OCI-LY1 (cell line): ENCODE results near the gene OR56A1.

ENCODE experiments used
- H2AFZ ChIP-seq: fragments of 200-600 bp; sonication (generic), shearing (Covaris generic); 2 replicates; pipeline ENCODE4 v1.6.0; 2014; ENCODE audit warnings: antibody characterized with exemption, mild to moderate bottlenecking, low read length
- H3F3A ChIP-seq: fragments of 200-600 bp; sonication (generic), shearing (Covaris generic); 2 replicates; pipeline ENCODE4 v1.6.0; 2014; ENCODE audit warnings: mild to moderate bottlenecking, antibody characterized with exemption, low read length, moderate library complexity; ENCODE audit not compliant: insufficient read depth
- H3K27ac ChIP-seq: fragments of 200-600 bp; sonication (generic); 2 replicates; pipeline ENCODE4 v1.5.1; 2014; ENCODE audit warnings: low read length, mixed run types, mild to moderate bottlenecking, low read depth; ENCODE audit not compliant: poor library complexity, severe bottlenecking
- H3K27me3 ChIP-seq: fragments of 200-600 bp; sonication (generic); 2 replicates; pipeline ENCODE4 v1.6.0; 2014; ENCODE audit warnings: antibody characterized with exemption, mild to moderate bottlenecking, low read length, moderate library complexity; ENCODE audit not compliant: insufficient read depth
- H3K36me3 ChIP-seq: fragments of 200-600 bp; sonication (generic); 2 replicates; pipeline ENCODE4 v1.6.1; 2014; ENCODE audit warnings: mild to moderate bottlenecking, antibody characterized with exemption, low read length, moderate library complexity, mixed read lengths; ENCODE audit not compliant: insufficient read depth
- H3K4me1 ChIP-seq: fragments of 200-600 bp; sonication (generic); 2 replicates; pipeline ENCODE4 v1.5.1; 2014; ENCODE audit warnings: mild to moderate bottlenecking, low read length, moderate library complexity; ENCODE audit not compliant: insufficient read depth, severe bottlenecking
- H3K4me2 ChIP-seq: fragments of 200-600 bp; sonication (generic), shearing (Covaris generic); 2 replicates; pipeline ENCODE4 v1.6.1; 2014; ENCODE audit warnings: low read length
- H3K4me3 ChIP-seq: fragments of 200-600 bp; sonication (generic); 2 replicates; pipeline ENCODE4 v1.5.1; 2014; ENCODE audit warnings: low read length, low read depth, mild to moderate bottlenecking, mixed read lengths; ENCODE audit not compliant: poor library complexity, severe bottlenecking
- H3K79me2 ChIP-seq: fragments of 200-600 bp; shearing (Covaris generic); 2 replicates; pipeline ENCODE4 v1.6.1; 2016; ENCODE audit warnings: mixed run types, low read length, mixed read lengths; ENCODE audit not compliant: insufficient read depth
- H3K9ac ChIP-seq: fragments of 200-600 bp; sonication (generic), shearing (Covaris generic); 2 replicates; pipeline ENCODE4 v1.6.1; 2014; ENCODE audit warnings: mild to moderate bottlenecking, low read length, mixed read lengths
- H3K9me2 ChIP-seq: fragments of 200-600 bp; sonication (generic), shearing (Covaris generic); 2 replicates; pipeline ENCODE4 v1.6.1; 2014; ENCODE audit warnings: low read depth, mild to moderate bottlenecking, low read length, mixed read lengths
- H3K9me3 ChIP-seq: fragments of 200-600 bp; shearing (Covaris generic); 2 replicates; pipeline ENCODE4 v1.6.1; 2014; ENCODE audit warnings: low read length, mixed read lengths
- H4K20me1 ChIP-seq: fragments of 200-600 bp; sonication (generic), shearing (Covaris generic); 2 replicates; pipeline ENCODE4 v1.6.0; 2016; ENCODE audit warnings: mild to moderate bottlenecking, low read length; ENCODE audit not compliant: insufficient read depth
- CTCF ChIP-seq: fragments of 200-600 bp; sonication (generic), shearing (Covaris generic); IDR thresholded peaks from 2 replicates; pipeline ENCODE4 v1.5.1; 2017; ENCODE audit warnings: mild to moderate bottlenecking, antibody characterized with exemption, low read length, moderate library complexity, mixed read lengths
- EZH2 ChIP-seq: fragments of 200-600 bp; sonication (generic), shearing (Covaris generic); IDR thresholded peaks from 2 replicates; pipeline ENCODE4 v1.8.0; 2017; ENCODE audit warnings: borderline replicate concordance, mixed run types, mild to moderate bottlenecking, antibody characterized with exemption, low read length, moderate library complexity, mixed read lengths

Gene OR56A1

GRCh38 chr11:5989203-5989602 is 41.4 kb downstream of the OR56A1 start:
- H3K4me1 ChIP-seq, result no peaks in the 10 kb centered on the region
- no peak overlapping the region for H2AFZ ChIP-seq
- H3K4me3 ChIP-seq, result no peak overlapping the region
- H3K27ac ChIP-seq, result no peak overlapping the region
- no peak overlapping the region for H3K4me2 ChIP-seq
- no peaks in the 10 kb centered on the region for H3K27me3 ChIP-seq
- no peaks in the 10 kb centered on the region for H4K20me1 ChIP-seq
- no peaks in the 10 kb centered on the region for H3K9me2 ChIP-seq
- H3K9ac ChIP-seq, result no peak overlapping the region
- H3F3A ChIP-seq, result no peaks in the 10 kb centered on the region
- H3K36me3 ChIP-seq, result no peaks in the 10 kb centered on the region
- no peak for TF ChIP-seq EZH2
- no peak for TF ChIP-seq CTCF
- H3K79me2 ChIP-seq, result no peaks in the 10 kb centered on the region
- H3K9me3 ChIP-seq, result no peaks in the 10 kb centered on the region

- Histone ChIP-seq H3K9ac (no peak within 1 kb of the TSS), H3K9me2 (no peaks in the 10 kb centered on the region), H4K20me1 (no peaks in the 10 kb centered on the region), H3K79me2 (no peaks in the 10 kb centered on the region), H3K4me3 (no peak within 1 kb of the TSS), H3K27ac (no peak within 1 kb of the TSS), H3K4me2 (no peak within 1 kb of the TSS), H3K27me3 (no peaks in the 10 kb centered on the region), H3F3A (no peaks in the 10 kb centered on the region), H3K36me3 (no peaks in the 10 kb centered on the region), H2AFZ (no peak within 1 kb of the TSS), H3K9me3 (no peaks in the 10 kb centered on the region), H3K4me1 (no peaks in the 10 kb centered on the region)
- TF ChIP-seq CTCF, result no peak
- TF ChIP-seq EZH2, result no peak
Measured at GRCh38 chr11:5986885-5987284, 43.7 kb downstream of the OR56A1 start, which contains the start of gene OR52L1. TSS of gene OR52L1 (minus strand) at chr11:5986985. CDS start at chr11:5986930, 55 bp downstream.

- TF ChIP-seq CTCF (no peak), EZH2 (no peak)
- Histone ChIP-seq H3K79me2 (no peaks in the 10 kb centered on the region), H3K9me2 (no peaks in the 10 kb centered on the region), H2AFZ (no peak overlapping the region), H3K4me1 (no peaks in the 10 kb centered on the region), H3K27ac (no peak overlapping the region), H3K9me3 (no peaks in the 10 kb centered on the region), H3K36me3 (no peaks in the 10 kb centered on the region), H3K9ac (no peak overlapping the region), H3K4me3 (no peak overlapping the region), H3F3A (no peaks in the 10 kb centered on the region), H3K27me3 (no peaks in the 10 kb centered on the region), H3K4me2 (no peak overlapping the region), H4K20me1 (no peaks in the 10 kb centered on the region)
Measured at GRCh38 chr11:5983443-5983842, 47.1 kb downstream of the OR56A1 start.
